Esophagus muscularis mucosa (tissue), 4 donors: ENCODE results near the gene FAM161A.

ENCODE experiments used
- CTCF ChIP-seq, 3 experiments: fragments of 200-600 bp in 2 of 3; fragments of 450-650 bp in 1 of 3; sonication (generic) in 2 of 3; IDR thresholded peaks; one replicate each; pipeline ENCODE4 v1.5.1; 2017 to 2019; ENCODE audit warnings: antibody characterized with exemption in 3 of 3, mild to moderate bottlenecking in 2 of 3, moderate library complexity in 1 of 3
- EP300 ChIP-seq: sonication (generic); formaldehyde crosslinking; IDR thresholded peaks from one replicate; pipeline ENCODE4 v1.6.1; 2017; ENCODE audit warnings: antibody characterized with exemption
- POLR2A ChIP-seq: fragments of 450-650 bp; IDR thresholded peaks from one replicate; pipeline ENCODE4 v1.6.1; 2017; ENCODE audit warnings: antibody characterized with exemption, moderate library complexity, mild to moderate bottlenecking, low read depth
- POLR2AphosphoS5 ChIP-seq, 2 donors: sonication (generic); formaldehyde crosslinking; IDR thresholded peaks; one replicate each; pipeline ENCODE4 v1.6.1; 2017; ENCODE audit warnings: antibody characterized with exemption in 2 of 2

- TF ChIP-seq EP300: no peak
- TF ChIP-seq CTCF (IDR thresholded peaks at IDR 0.05): no peak
- TF ChIP-seq POLR2AphosphoS5 (IDR thresholded peaks at IDR 0.05): no peak
- no peak for TF ChIP-seq POLR2A
Measured at GRCh38 chr2:61878761-61879160, 24.9 kb upstream of the FAM161A start.
